ENCODE measurements around the gene CHRNA5.

CHRNA5 gene

DNA sequence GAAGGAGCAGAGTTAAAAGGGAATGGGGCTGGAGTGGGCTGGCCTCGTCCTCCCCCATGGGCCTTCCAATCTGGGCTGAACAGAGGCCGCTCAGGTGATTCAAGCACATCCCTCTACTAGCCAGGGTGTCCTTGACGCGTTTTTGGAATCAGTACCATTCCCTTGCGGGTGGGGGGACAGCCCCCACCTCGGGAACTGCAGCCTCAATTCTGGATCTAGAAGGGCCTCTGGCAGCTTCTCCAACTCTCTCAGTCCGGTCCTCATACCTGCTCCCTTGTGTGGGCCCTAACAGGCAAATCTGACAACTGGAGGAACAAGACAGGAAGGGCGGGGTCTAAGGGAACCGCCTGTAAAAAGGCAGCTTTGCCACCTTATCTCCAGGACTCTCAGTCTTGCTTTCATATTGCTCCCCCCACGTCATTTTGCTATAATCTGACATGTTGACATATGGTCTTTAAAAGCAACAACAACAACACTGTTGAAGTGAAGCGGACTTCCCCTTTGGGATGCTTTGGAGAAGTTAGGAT is 76.5 kb downstream of the CHRNA5 start:
- Histone ChIP-seq H4K20me1 (ENCODE audit: insufficient read depth) (no peaks in the 10 kb centered on the region), H3K4me1 (ENCODE audit: low read depth, poor library complexity, severe bottlenecking) (no peaks in the 10 kb centered on the region), H3K36me3 (ENCODE audit: insufficient read depth) (no peaks in the 10 kb centered on the region), H3K4me2 (no peak overlapping the region), H3K4me3 (IDR thresholded peaks at IDR 0.05; ENCODE audit: insufficient read depth, low read depth, low read length) (no peak overlapping the region), H3K27me3 (ENCODE audit: insufficient read depth, low read depth) (no peaks in the 10 kb centered on the region), H3K27ac (no peak overlapping the region), H3K79me2 (ENCODE audit: insufficient read depth, low read depth) (no peaks in the 10 kb centered on the region), H3K9ac (no peak overlapping the region), H2AFZ (ENCODE audit: low read depth) (no peak overlapping the region; the same call in 1 of the 2 replicates)
- TF ChIP-seq, protein P1, sequence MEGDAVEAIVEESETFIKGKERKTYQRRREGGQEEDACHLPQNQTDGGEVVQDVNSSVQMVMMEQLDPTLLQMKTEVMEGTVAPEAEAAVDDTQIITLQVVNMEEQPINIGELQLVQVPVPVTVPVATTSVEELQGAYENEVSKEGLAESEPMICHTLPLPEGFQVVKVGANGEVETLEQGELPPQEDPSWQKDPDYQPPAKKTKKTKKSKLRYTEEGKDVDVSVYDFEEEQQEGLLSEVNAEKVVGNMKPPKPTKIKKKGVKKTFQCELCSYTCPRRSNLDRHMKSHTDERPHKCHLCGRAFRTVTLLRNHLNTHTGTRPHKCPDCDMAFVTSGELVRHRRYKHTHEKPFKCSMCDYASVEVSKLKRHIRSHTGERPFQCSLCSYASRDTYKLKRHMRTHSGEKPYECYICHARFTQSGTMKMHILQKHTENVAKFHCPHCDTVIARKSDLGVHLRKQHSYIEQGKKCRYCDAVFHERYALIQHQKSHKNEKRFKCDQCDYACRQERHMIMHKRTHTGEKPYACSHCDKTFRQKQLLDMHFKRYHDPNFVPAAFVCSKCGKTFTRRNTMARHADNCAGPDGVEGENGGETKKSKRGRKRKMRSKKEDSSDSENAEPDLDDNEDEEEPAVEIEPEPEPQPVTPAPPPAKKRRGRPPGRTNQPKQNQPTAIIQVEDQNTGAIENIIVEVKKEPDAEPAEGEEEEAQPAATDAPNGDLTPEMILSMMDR (conservative IDR thresholded peaks at IDR 0.05; ENCODE audit: low read depth, low read length) = no peak

DNA sequence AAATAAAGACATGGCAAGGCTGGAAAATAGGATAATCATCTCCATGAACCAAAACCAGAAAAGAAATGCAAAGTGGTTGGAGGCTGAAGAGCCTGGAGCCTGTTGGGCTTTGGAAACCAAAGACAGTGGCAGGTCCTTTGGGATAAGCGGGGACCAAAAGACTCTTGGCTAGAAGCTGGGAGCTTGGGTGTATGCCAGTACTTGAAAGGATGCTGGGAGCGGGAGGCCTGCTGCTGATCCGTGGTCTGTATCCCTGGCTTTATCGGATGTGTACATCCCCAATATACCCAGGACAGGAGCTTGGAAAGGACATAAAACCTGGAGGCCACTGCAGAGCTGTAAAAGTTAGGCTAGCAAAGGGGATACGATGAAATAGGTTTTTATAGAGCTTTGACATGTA is 77.0 kb downstream of the CHRNA5 start:
- Histone ChIP-seq H3K27me3 (ENCODE audit: insufficient read depth, low read depth) (no peaks in the 10 kb centered on the region), H3K27ac (no peak overlapping the region), H3K9ac (no peak overlapping the region), H3K4me2 (no peak overlapping the region), H3K4me1 (ENCODE audit: low read depth, poor library complexity, severe bottlenecking) (no peaks in the 10 kb centered on the region), H3K36me3 (ENCODE audit: insufficient read depth) (no peaks in the 10 kb centered on the region), H4K20me1 (ENCODE audit: insufficient read depth) (no peaks in the 10 kb centered on the region), H3K79me2 (ENCODE audit: insufficient read depth, low read depth) (no peaks in the 10 kb centered on the region), H3K4me3 (IDR thresholded peaks at IDR 0.05; ENCODE audit: insufficient read depth, low read depth, low read length) (no peak overlapping the region), H2AFZ (ENCODE audit: low read depth) (no peak overlapping the region)
- TF ChIP-seq, protein P1 (conservative IDR thresholded peaks at IDR 0.05; ENCODE audit: low read depth, low read length) = no peak

Measured in KMS-11 (cell line).